ENCODE results near the gene EIF4G3.
A peak's percentile ranks its signal among the peaks of the same experiment; 100 is the strongest.
"Not testable (repeated sequence)": the region's sequence is repeated elsewhere in the genome, so short reads cannot be mapped to it uniquely, and the experiment has no call there.

EIF4G3 gene

GRCh38 chr1:21176586-21177555, at the start of gene EIF4G3:
EIF4G3 (minus strand) TSS chr1:21176897; CDS start chr1:21002742, 174,155 bp downstream.
- peak; percentile 99 for FAIRE-seq

GRCh38 chr1:21225065-21225464, 48.4 kb upstream of the EIF4G3 start:
- FAIRE-seq = no peak

GRCh38 chr1:21220815-21221214, 44.1 kb upstream of the EIF4G3 start:
- FAIRE-seq = no peak

GRCh38 chr1:21219674-21220073, 43.0 kb upstream of the EIF4G3 start:
- FAIRE-seq = no peak

- FAIRE-seq = no peak
These were observed 41.3 kb upstream of the EIF4G3 start for GRCh38 chr1:21217812-21218596.

GRCh38 chr1:21216835-21217811, 40.4 kb upstream of the EIF4G3 start:
- no peak for FAIRE-seq

- FAIRE-seq = no peak
These were observed 35.4 kb upstream of the EIF4G3 start for GRCh38 chr1:21212126-21212525.

GRCh38 chr1:21208137-21208700, 31.5 kb upstream of the EIF4G3 start:
- not testable (repeated sequence) for FAIRE-seq

- FAIRE-seq = no peak
These were observed 29.4 kb upstream of the EIF4G3 start for GRCh38 chr1:21206117-21206516.

- no peak for FAIRE-seq
These were observed 28.7 kb upstream of the EIF4G3 start for GRCh38 chr1:21205416-21205815.

GRCh38 chr1:21201650-21202049, 25.0 kb upstream of the EIF4G3 start:
- FAIRE-seq = no peak

- not testable (repeated sequence) for FAIRE-seq
These were observed 24.5 kb upstream of the EIF4G3 start for GRCh38 chr1:21201238-21201637.

GRCh38 chr1:21200767-21201166, 24.1 kb upstream of the EIF4G3 start:
- peak; percentile 3 for FAIRE-seq

- no peak for FAIRE-seq
These were observed 22.2 kb upstream of the EIF4G3 start for GRCh38 chr1:21198929-21199328.

- FAIRE-seq = no peak
These were observed 16.2 kb upstream of the EIF4G3 start for GRCh38 chr1:21192871-21193270.

- FAIRE-seq = no peak
These were observed 15.6 kb upstream of the EIF4G3 start for GRCh38 chr1:21192284-21192683.

GRCh38 chr1:21190771-21191170, 14.1 kb upstream of the EIF4G3 start:
- FAIRE-seq = not testable (repeated sequence)

- FAIRE-seq = no peak
These were observed 13.3 kb upstream of the EIF4G3 start for GRCh38 chr1:21189906-21190500.

- FAIRE-seq = no peak
These were observed 12.7 kb upstream of the EIF4G3 start for GRCh38 chr1:21189421-21189820.

GRCh38 chr1:21188235-21188634, 11.5 kb upstream of the EIF4G3 start:
- no peak for FAIRE-seq

- FAIRE-seq = no peak
These were observed 8.6 kb upstream of the EIF4G3 start for GRCh38 chr1:21185221-21185731.
